ENCODE results near the gene ORAI1.

GRCh38 chr12:121614872-121615467, 11.4 kb upstream of the ORAI1 start:
- TF ChIP-seq CTCF (IDR thresholded peaks at IDR 0.05; ENCODE audit: poor library complexity) (no peak), EZH2phosphoT487 (IDR thresholded peaks at IDR 0.05; ENCODE audit: low read depth, severe bottlenecking, unreplicated experiment) (no peak), EZH2 (IDR thresholded peaks at IDR 0.05; ENCODE audit: borderline replicate concordance) (no peak)

Data from hepatocyte (in vitro differentiated cells).